ENCODE data around the gene UPK2.

- no peak for TF ChIP-seq MEF2A (IDR thresholded peaks at IDR 0.05; ENCODE audit: insufficient read depth, low read depth, low read length)
- no peak for TF ChIP-seq CTCF (IDR thresholded peaks at IDR 0.05 in 2 of 3, conservative IDR thresholded peaks at IDR 0.05 in 1 of 3; ENCODE audit: control insufficient read depth in 2 of 3, extremely low read depth in 1 of 3, insufficient read depth in 1 of 3, low read depth in 3 of 3, low read length in 3 of 3)
- TF ChIP-seq EP300 (IDR thresholded peaks at IDR 0.05; ENCODE audit: borderline replicate concordance in 1 of 2, control insufficient read depth in 1 of 2, low read depth in 2 of 2, low read length in 2 of 2) = no peak
- no peak for TF ChIP-seq KLF5 (IDR thresholded peaks at IDR 0.05; ENCODE audit: partially characterized antibody)
- no peak for TF ChIP-seq GABPA (IDR thresholded peaks at IDR 0.05; ENCODE audit: low read depth)
- no peak for TF ChIP-seq POLR2AphosphoS5 (IDR thresholded peaks at IDR 0.05; ENCODE audit: low read length)
Measured at GRCh38 chr11:118927554-118928100, 28.5 kb upstream of the UPK2 start.
